Measurements from ENCODE around the gene CYB561.

DNA sequence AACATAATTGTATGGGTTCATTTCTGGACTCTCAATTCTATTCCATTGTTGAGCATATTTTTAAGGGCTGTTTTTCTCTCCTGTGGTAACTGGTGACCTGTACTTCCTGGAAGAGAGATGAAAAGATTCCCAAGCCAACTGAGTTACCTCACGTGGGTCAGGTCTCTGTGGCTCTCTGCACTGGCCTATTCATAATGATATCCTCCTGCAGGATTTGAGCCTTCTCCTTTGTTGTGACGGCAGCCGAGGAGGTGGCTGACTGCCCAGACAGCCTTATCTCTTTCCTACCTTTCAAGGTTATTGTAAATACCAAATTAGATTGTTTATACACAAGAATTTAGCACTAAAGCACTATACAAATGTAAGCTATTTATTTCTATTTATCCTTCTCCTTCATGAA, 28.1 kb upstream of the CYB561 start:
- TF ChIP-seq, protein P1, sequence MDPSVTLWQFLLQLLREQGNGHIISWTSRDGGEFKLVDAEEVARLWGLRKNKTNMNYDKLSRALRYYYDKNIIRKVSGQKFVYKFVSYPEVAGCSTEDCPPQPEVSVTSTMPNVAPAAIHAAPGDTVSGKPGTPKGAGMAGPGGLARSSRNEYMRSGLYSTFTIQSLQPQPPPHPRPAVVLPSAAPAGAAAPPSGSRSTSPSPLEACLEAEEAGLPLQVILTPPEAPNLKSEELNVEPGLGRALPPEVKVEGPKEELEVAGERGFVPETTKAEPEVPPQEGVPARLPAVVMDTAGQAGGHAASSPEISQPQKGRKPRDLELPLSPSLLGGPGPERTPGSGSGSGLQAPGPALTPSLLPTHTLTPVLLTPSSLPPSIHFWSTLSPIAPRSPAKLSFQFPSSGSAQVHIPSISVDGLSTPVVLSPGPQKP (IDR thresholded peaks at IDR 0.05; ENCODE audit: low read depth, low read length) = no peak
- TF ChIP-seq RAD21 (IDR thresholded peaks at IDR 0.05; ENCODE audit: insufficient read depth, low read depth, low read length) (no peak), CBX3 (IDR thresholded peaks at IDR 0.05; ENCODE audit: borderline replicate concordance, low read depth) (no peak)

Data from GM12878 (cell line).